ENCODE results near the gene GASK1A. TPM values are rescaled to one million over a fixed set of nuclear protein-coding genes. Genes with fewer than 3 reads are reported as not detected.

Gene GASK1A
- total RNA-seq, 1 donor from 2014 or later: 0.09 TPM

- Histone ChIP-seq H3K27ac (ENCODE audit: low read depth, low read length) (no peak overlapping the region), H2AFZ (ENCODE audit: low read depth, low read length) (no peak overlapping the region), H3K79me2 (ENCODE audit: insufficient read depth, low read length) (no peaks in the 10 kb centered on the region), H3K36me3 (ENCODE audit: insufficient read depth, low read length) (no peaks in the 10 kb centered on the region), H3K4me2 (ENCODE audit: low read length) (no peak overlapping the region), H3K9me3 (ENCODE audit: insufficient read depth, low read depth, low read length) (no peaks in the 10 kb centered on the region), H3K27me3 (ENCODE audit: insufficient read depth, low read length) (no peaks in the 10 kb centered on the region), H4K20me1 (ENCODE audit: insufficient read depth, low read length) (no peaks in the 10 kb centered on the region), H3K9ac (ENCODE audit: low read length) (no peak overlapping the region), H3K4me1 (ENCODE audit: insufficient read depth, low read length) (no peaks in the 10 kb centered on the region), H3K4me3 (ENCODE audit: insufficient read depth, low read depth, low read length) (no peak overlapping the region)
- Mint-ChIP-seq H3K4me1 (ENCODE audit: low read depth, unreplicated experiment) (peaks cover 6% of the 10 kb centered on the region), H3K36me3 (ENCODE audit: low read depth, unreplicated experiment) (peaks cover 8% of the 10 kb centered on the region), H3K9me3 (ENCODE audit: unreplicated experiment) (peaks cover 3% of the 10 kb centered on the region), H3K4me3 (ENCODE audit: unreplicated experiment) (no peak overlapping the region), H3K27ac (ENCODE audit: unreplicated experiment) (no peak overlapping the region), H3K27me3 (ENCODE audit: low read depth, unreplicated experiment) (no peaks in the 10 kb centered on the region)
- FAIRE-seq: no peak
- no peak for TF ChIP-seq EZH2 (IDR thresholded peaks at IDR 0.05; ENCODE audit: insufficient read depth, low read length)
- TF ChIP-seq CTCF (IDR thresholded peaks at IDR 0.05; ENCODE audit: insufficient read depth, low read depth, low read length): no peak
- peak; percentile 3 for DNase-seq (ENCODE audit: low read depth)
These were observed 107.5 kb downstream of the GASK1A start for GRCh38 chr3:43086460-43087165.

GRCh38 chr3:43087249-43087776 lies 108.2 kb downstream of the GASK1A start:
- Histone ChIP-seq H3K4me3 (ENCODE audit: insufficient read depth, low read depth, low read length) (no peak overlapping the region), H3K4me2 (ENCODE audit: low read length) (no peak overlapping the region), H4K20me1 (ENCODE audit: insufficient read depth, low read length) (no peaks in the 10 kb centered on the region), H2AFZ (ENCODE audit: low read depth, low read length) (no peak overlapping the region), H3K27me3 (ENCODE audit: insufficient read depth, low read length) (no peaks in the 10 kb centered on the region), H3K27ac (ENCODE audit: low read depth, low read length) (no peak overlapping the region), H3K36me3 (ENCODE audit: insufficient read depth, low read length) (no peaks in the 10 kb centered on the region), H3K9me3 (ENCODE audit: insufficient read depth, low read depth, low read length) (no peaks in the 10 kb centered on the region), H3K4me1 (ENCODE audit: insufficient read depth, low read length) (no peaks in the 10 kb centered on the region), H3K9ac (ENCODE audit: low read length) (no peak overlapping the region), H3K79me2 (ENCODE audit: insufficient read depth, low read length) (no peaks in the 10 kb centered on the region)
- no peak overlapping the region for H3K4me3 Mint-ChIP-seq (ENCODE audit: unreplicated experiment)
- no peak for DNase-seq (ENCODE audit: low read depth)
- TF ChIP-seq EZH2 (IDR thresholded peaks at IDR 0.05; ENCODE audit: insufficient read depth, low read length) (no peak), CTCF (IDR thresholded peaks at IDR 0.05; ENCODE audit: insufficient read depth, low read depth, low read length) (no peak)
- no peaks in the 10 kb centered on the region for H3K27me3 Mint-ChIP-seq (ENCODE audit: low read depth, unreplicated experiment)
- peaks cover 3% of the 10 kb centered on the region for H3K36me3 Mint-ChIP-seq (ENCODE audit: low read depth, unreplicated experiment)
- H3K9me3 Mint-ChIP-seq (ENCODE audit: unreplicated experiment): peaks cover 3% of the 10 kb centered on the region
- H3K4me1 Mint-ChIP-seq (ENCODE audit: low read depth, unreplicated experiment): peaks cover 6% of the 10 kb centered on the region
- H3K27ac Mint-ChIP-seq (ENCODE audit: unreplicated experiment): no peak overlapping the region
- FAIRE-seq: no peak

- DNase-seq (ENCODE audit: low read depth) (no peak), FAIRE-seq (no peak)
- H3K27me3 ChIP-seq (ENCODE audit: insufficient read depth, low read length): no peaks in the 10 kb centered on the region
- no peak overlapping the region for H2AFZ ChIP-seq (ENCODE audit: low read depth, low read length)
- no peaks in the 10 kb centered on the region for H3K27me3 Mint-ChIP-seq (ENCODE audit: low read depth, unreplicated experiment)
- peaks cover 8% of the 10 kb centered on the region for H4K20me1 ChIP-seq (ENCODE audit: insufficient read depth, low read length)
- no peaks in the 10 kb centered on the region for H3K36me3 Mint-ChIP-seq (ENCODE audit: low read depth, unreplicated experiment)
- H3K4me3 ChIP-seq (ENCODE audit: insufficient read depth, low read depth, low read length): no peak overlapping the region
- TF ChIP-seq EZH2 (IDR thresholded peaks at IDR 0.05; ENCODE audit: insufficient read depth, low read length) (no peak), CTCF (IDR thresholded peaks at IDR 0.05; ENCODE audit: insufficient read depth, low read depth, low read length) (no peak)
- H3K4me3 Mint-ChIP-seq (ENCODE audit: unreplicated experiment): no peak overlapping the region
- H3K9ac ChIP-seq (ENCODE audit: low read length): no peak overlapping the region
- H3K4me1 Mint-ChIP-seq (ENCODE audit: low read depth, unreplicated experiment): peaks cover 6% of the 10 kb centered on the region
- no peaks in the 10 kb centered on the region for H3K36me3 ChIP-seq (ENCODE audit: insufficient read depth, low read length)
- H3K4me1 ChIP-seq (ENCODE audit: insufficient read depth, low read length): no peaks in the 10 kb centered on the region
- no peaks in the 10 kb centered on the region for H3K9me3 Mint-ChIP-seq (ENCODE audit: unreplicated experiment)
- H3K9me3 ChIP-seq (ENCODE audit: insufficient read depth, low read depth, low read length): no peaks in the 10 kb centered on the region
- no peak overlapping the region for H3K27ac Mint-ChIP-seq (ENCODE audit: unreplicated experiment)
- H3K4me2 ChIP-seq (ENCODE audit: low read length): no peak overlapping the region
- no peaks in the 10 kb centered on the region for H3K79me2 ChIP-seq (ENCODE audit: insufficient read depth, low read length)
- H3K27ac ChIP-seq (ENCODE audit: low read depth, low read length): no peak overlapping the region
These were observed 110.0 kb downstream of the GASK1A start for GRCh38 chr3:43089081-43089480.

Measured in astrocyte (in vitro differentiated cells and primary cell).